ENCODE measurements around the gene EPB41. TPM values are rescaled to one million over a fixed set of nuclear protein-coding genes. Genes with fewer than 3 reads are reported as not detected.

EPB41 gene
- total RNA-seq, 1 donor from 2014 or later = 82.6 TPM

DNA sequence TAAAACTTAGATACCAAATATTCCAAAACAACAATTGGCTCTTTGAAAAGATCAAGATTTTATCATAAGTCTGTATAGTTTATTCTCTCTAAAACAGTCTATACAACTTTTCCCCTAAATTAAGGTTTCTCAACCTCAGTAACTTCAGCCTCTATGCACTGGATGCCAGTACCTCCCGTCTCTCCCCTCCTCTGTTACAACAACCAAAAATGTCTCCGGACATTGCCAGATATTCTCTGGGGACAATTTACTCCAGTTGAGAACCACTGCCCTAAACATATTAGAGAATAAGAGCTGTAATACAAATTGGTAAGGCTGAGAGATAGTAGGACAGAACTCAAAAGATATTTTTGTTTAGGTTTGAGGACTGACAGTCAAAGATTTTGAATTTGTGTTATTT lies 137.7 kb downstream of the EPB41 start:
- DNase-seq (ENCODE audit: low spot score) = no peak
- H3K27ac Mint-ChIP-seq (ENCODE audit: unreplicated experiment) = no peak overlapping the region
- H3K4me3 Mint-ChIP-seq (ENCODE audit: unreplicated experiment) = no peak overlapping the region
- TF ChIP-seq CTCF (IDR thresholded peaks at IDR 0.05; ENCODE audit: unreplicated experiment) = no peak
- H3K9me3 Mint-ChIP-seq (ENCODE audit: unreplicated experiment) = no peaks in the 10 kb centered on the region
- H3K4me1 Mint-ChIP-seq (ENCODE audit: unreplicated experiment) = no peaks in the 10 kb centered on the region
- H3K27me3 Mint-ChIP-seq (ENCODE audit: unreplicated experiment) = no peaks in the 10 kb centered on the region
- H3K36me3 Mint-ChIP-seq (ENCODE audit: low read depth, unreplicated experiment) = peaks cover 2% of the 10 kb centered on the region

- H3K27me3 Mint-ChIP-seq (ENCODE audit: unreplicated experiment) = no peaks in the 10 kb centered on the region
- no peaks in the 10 kb centered on the region for H3K9me3 Mint-ChIP-seq (ENCODE audit: unreplicated experiment)
- no peak overlapping the region for H3K27ac Mint-ChIP-seq (ENCODE audit: unreplicated experiment)
- no peak overlapping the region for H3K4me3 Mint-ChIP-seq (ENCODE audit: unreplicated experiment)
- TF ChIP-seq CTCF (IDR thresholded peaks at IDR 0.05; ENCODE audit: unreplicated experiment) = no peak
- no peaks in the 10 kb centered on the region for H3K4me1 Mint-ChIP-seq (ENCODE audit: unreplicated experiment)
- no peak for DNase-seq (ENCODE audit: low spot score)
- peaks cover 2% of the 10 kb centered on the region for H3K36me3 Mint-ChIP-seq (ENCODE audit: low read depth, unreplicated experiment)
Observed at GRCh38 chr1:29052941-29053340, 138.6 kb downstream of the EPB41 start.

DNA sequence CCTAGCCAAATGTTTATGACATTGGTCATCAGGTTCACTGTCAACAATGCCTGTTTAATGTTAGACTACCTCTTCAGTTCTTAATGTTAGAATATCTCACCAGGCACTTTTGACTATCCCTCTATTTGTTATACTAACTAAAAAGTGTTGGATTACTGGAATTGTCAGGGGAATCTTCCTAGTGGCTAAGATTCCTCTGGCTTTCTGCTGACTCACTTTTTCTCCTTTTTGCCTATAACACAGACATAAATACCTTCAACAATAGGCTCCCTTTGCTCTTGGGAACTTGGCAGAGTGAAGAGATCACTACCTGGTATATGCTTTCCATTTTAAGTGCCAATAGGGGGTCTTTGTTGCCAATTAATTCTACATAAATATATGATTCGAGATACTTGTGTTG lies 140.8 kb downstream of the EPB41 start:
- Mint-ChIP-seq H3K27ac (ENCODE audit: unreplicated experiment) (no peak overlapping the region), H3K9me3 (ENCODE audit: unreplicated experiment) (no peaks in the 10 kb centered on the region), H3K4me3 (ENCODE audit: unreplicated experiment) (no peak overlapping the region), H3K36me3 (ENCODE audit: low read depth, unreplicated experiment) (no peaks in the 10 kb centered on the region), H3K27me3 (ENCODE audit: unreplicated experiment) (no peaks in the 10 kb centered on the region), H3K4me1 (ENCODE audit: unreplicated experiment) (no peaks in the 10 kb centered on the region)
- no peak for DNase-seq (ENCODE audit: low spot score)
- no peak for TF ChIP-seq CTCF (IDR thresholded peaks at IDR 0.05; ENCODE audit: unreplicated experiment)

DNA sequence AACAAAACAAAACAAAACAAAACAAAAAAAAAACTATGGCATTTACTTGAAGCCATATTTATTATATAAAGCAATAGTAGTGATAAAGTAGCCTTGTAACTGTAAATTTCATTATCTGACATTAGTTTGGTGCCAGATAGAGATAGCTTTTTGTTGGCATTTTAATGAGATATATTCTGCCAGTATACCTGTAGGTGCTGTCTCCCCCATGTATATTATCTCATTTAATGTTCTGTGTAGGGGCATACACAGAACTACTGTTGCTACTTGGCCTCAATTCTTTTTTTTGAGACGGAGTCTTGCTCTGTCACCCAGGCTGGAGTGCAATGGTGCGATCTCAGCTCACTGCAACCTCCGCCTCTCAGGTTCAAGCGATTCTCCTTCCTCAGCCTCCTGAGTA lies 141.9 kb downstream of the EPB41 start:
- H3K9me3 Mint-ChIP-seq (ENCODE audit: unreplicated experiment) = no peaks in the 10 kb centered on the region
- TF ChIP-seq CTCF (IDR thresholded peaks at IDR 0.05; ENCODE audit: unreplicated experiment) = no peak

GRCh38 chr1:29057700-29058099 lies 143.3 kb downstream of the EPB41 start:
- no peaks in the 10 kb centered on the region for H3K36me3 Mint-ChIP-seq (ENCODE audit: low read depth, unreplicated experiment)
- no peak for DNase-seq (ENCODE audit: low spot score)
- no peak for TF ChIP-seq CTCF (IDR thresholded peaks at IDR 0.05; ENCODE audit: unreplicated experiment)
- H3K4me3 Mint-ChIP-seq (ENCODE audit: unreplicated experiment) = no peak overlapping the region
- H3K27me3 Mint-ChIP-seq (ENCODE audit: unreplicated experiment) = no peaks in the 10 kb centered on the region
- H3K9me3 Mint-ChIP-seq (ENCODE audit: unreplicated experiment) = no peaks in the 10 kb centered on the region
- no peak overlapping the region for H3K27ac Mint-ChIP-seq (ENCODE audit: unreplicated experiment)
- H3K4me1 Mint-ChIP-seq (ENCODE audit: unreplicated experiment) = peaks cover 5% of the 10 kb centered on the region

More for the DNA sequence above, 141.9 kb downstream of the EPB41 start:
- no peak overlapping the region for H3K4me3 Mint-ChIP-seq (ENCODE audit: unreplicated experiment)
- H3K27ac Mint-ChIP-seq (ENCODE audit: unreplicated experiment) = no peak overlapping the region
- H3K36me3 Mint-ChIP-seq (ENCODE audit: low read depth, unreplicated experiment) = no peaks in the 10 kb centered on the region
- no peak for DNase-seq (ENCODE audit: low spot score)
- no peaks in the 10 kb centered on the region for H3K4me1 Mint-ChIP-seq (ENCODE audit: unreplicated experiment)
- no peaks in the 10 kb centered on the region for H3K27me3 Mint-ChIP-seq (ENCODE audit: unreplicated experiment)

Measured in endothelial cell (in vitro differentiated cells).